ENCODE results near the gene CPXM1. TPM values are rescaled to one million over a fixed set of nuclear protein-coding genes. Genes with fewer than 3 reads are reported as not detected.

CPXM1 gene
- total RNA-seq, 1 donor from 2014 or later = 9.8 TPM

DNA sequence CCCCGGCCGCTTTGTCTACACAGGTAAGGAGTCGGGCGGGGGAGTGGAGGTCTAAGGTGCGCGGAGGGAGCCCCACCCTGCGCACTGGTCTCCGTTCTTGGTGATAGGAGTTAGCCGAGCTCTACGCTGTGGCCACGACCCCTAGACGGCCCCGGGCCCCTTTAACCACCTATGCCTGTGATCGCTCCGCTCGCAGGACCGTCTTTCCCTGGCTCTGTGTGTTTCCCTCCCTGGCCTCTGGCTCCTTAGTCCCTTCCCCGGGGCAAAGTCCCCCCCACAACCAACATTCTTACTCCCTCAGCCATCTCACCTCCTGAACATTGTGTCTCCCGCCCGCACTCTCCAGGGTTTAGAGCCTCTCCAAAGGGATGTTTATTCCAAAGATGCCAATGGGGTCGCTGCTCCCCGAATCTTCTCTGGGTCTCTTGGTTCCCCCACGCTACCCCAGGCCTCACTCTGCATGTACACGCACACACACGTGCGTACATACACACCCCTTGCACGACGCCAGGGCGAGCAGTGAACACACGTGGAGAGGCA is 50.4 kb downstream of the CPXM1 start:
- H3K4me3 Mint-ChIP-seq = no peak overlapping the region

GRCh38 chr20:2749343-2749950 is 51.0 kb downstream of the CPXM1 start:
- no peak overlapping the region for H3K4me3 Mint-ChIP-seq
- intact Hi-C loops (cut with micrococcal nuclease) = loop anchor here (10.0 kb wide), 1 partner anchor 225 kb away; no protein-coding TSS in a partner anchor

More for the DNA sequence above, 50.4 kb downstream of the CPXM1 start:
- Mint-ChIP-seq H3K9me3 (no peaks in the 10 kb centered on the region), H3K4me1 (peaks cover 32% of the 10 kb centered on the region), H3K27me3 (peaks cover 30% of the 10 kb centered on the region), H3K36me3 (ENCODE audit: low read depth) (no peaks in the 10 kb centered on the region), H3K27ac (no peak overlapping the region)
- TF ChIP-seq, protein P1, sequence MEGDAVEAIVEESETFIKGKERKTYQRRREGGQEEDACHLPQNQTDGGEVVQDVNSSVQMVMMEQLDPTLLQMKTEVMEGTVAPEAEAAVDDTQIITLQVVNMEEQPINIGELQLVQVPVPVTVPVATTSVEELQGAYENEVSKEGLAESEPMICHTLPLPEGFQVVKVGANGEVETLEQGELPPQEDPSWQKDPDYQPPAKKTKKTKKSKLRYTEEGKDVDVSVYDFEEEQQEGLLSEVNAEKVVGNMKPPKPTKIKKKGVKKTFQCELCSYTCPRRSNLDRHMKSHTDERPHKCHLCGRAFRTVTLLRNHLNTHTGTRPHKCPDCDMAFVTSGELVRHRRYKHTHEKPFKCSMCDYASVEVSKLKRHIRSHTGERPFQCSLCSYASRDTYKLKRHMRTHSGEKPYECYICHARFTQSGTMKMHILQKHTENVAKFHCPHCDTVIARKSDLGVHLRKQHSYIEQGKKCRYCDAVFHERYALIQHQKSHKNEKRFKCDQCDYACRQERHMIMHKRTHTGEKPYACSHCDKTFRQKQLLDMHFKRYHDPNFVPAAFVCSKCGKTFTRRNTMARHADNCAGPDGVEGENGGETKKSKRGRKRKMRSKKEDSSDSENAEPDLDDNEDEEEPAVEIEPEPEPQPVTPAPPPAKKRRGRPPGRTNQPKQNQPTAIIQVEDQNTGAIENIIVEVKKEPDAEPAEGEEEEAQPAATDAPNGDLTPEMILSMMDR (IDR thresholded peaks at IDR 0.05) = no peak
- intact Hi-C loops (cut with micrococcal nuclease) = loop anchor here (10.0 kb wide), 1 partner anchor 225 kb away; no protein-coding TSS in a partner anchor
- CTCF ChIA-PET = no interaction called here
- ATAC-seq (ENCODE audit: low read depth) (no peak), DNase-seq (no peak)
- POLR2A ChIA-PET = no interaction called here

GRCh38 chr20:2748551-2749342 is 51.7 kb downstream of the CPXM1 start:
- Mint-ChIP-seq H3K36me3 (ENCODE audit: low read depth) (no peaks in the 10 kb centered on the region), H3K9me3 (no peaks in the 10 kb centered on the region), H3K4me1 (peaks cover 28% of the 10 kb centered on the region), H3K4me3 (no peak overlapping the region), H3K27me3 (peaks cover 17% of the 10 kb centered on the region), H3K27ac (no peak overlapping the region)
- DNase-seq (no peak), ATAC-seq (ENCODE audit: low read depth) (no peak)
- TF ChIP-seq, protein P1 (IDR thresholded peaks at IDR 0.05) = no peak
- intact Hi-C loops (cut with micrococcal nuclease) = loop anchor here (10.0 kb wide), 1 partner anchor 224 kb away; no protein-coding TSS in a partner anchor
- ChIA-PET CTCF (no interaction called here), POLR2A (no interaction called here)

More at GRCh38 chr20:2749343-2749950, 51.0 kb downstream of the CPXM1 start:
- no peaks in the 10 kb centered on the region for H3K36me3 Mint-ChIP-seq (ENCODE audit: low read depth)
- H3K27ac Mint-ChIP-seq = no peak overlapping the region
- CTCF ChIA-PET = no interaction called here
- H3K27me3 Mint-ChIP-seq = peaks cover 24% of the 10 kb centered on the region
- H3K4me1 Mint-ChIP-seq = peaks cover 32% of the 10 kb centered on the region
- no peak for ATAC-seq (ENCODE audit: low read depth)
- POLR2A ChIA-PET = no interaction called here
- TF ChIP-seq, protein P1 (IDR thresholded peaks at IDR 0.05) = no peak
- DNase-seq = no peak
- no peaks in the 10 kb centered on the region for H3K9me3 Mint-ChIP-seq

GRCh38 chr20:2747676-2748235 is 52.7 kb downstream of the CPXM1 start:
- H3K27me3 Mint-ChIP-seq = peaks cover 16% of the 10 kb centered on the region
- TF ChIP-seq, protein P1 (IDR thresholded peaks at IDR 0.05) = no peak
- H3K27ac Mint-ChIP-seq = no peak overlapping the region
- ATAC-seq (ENCODE audit: low read depth) (no peak), DNase-seq (no peak)
- intact Hi-C loops (cut with micrococcal nuclease) = loop anchor here (10.0 kb wide), 1 partner anchor 223 kb away; no protein-coding TSS in a partner anchor
- H3K9me3 Mint-ChIP-seq = no peaks in the 10 kb centered on the region
- POLR2A ChIA-PET = no interaction called here
- H3K4me1 Mint-ChIP-seq = peaks cover 21% of the 10 kb centered on the region
- no peak overlapping the region for H3K4me3 Mint-ChIP-seq
- CTCF ChIA-PET = no interaction called here
- no peaks in the 10 kb centered on the region for H3K36me3 Mint-ChIP-seq (ENCODE audit: low read depth)
